ENCODE results near the gene SPTB.

SPTB gene

GRCh38 chr14:64748995-64749714 is 130.6 kb downstream of the SPTB start:
- no peak for DNase-seq (ENCODE audit: low read depth in 2 of 2)

GRCh38 chr14:64748521-64748920 is 131.2 kb downstream of the SPTB start:
- no peak for DNase-seq (ENCODE audit: low read depth in 2 of 2)

- DNase-seq (ENCODE audit: low read depth in 2 of 2): no peak
Measured at GRCh38 chr14:64747327-64747726, 132.4 kb downstream of the SPTB start.

DNA sequence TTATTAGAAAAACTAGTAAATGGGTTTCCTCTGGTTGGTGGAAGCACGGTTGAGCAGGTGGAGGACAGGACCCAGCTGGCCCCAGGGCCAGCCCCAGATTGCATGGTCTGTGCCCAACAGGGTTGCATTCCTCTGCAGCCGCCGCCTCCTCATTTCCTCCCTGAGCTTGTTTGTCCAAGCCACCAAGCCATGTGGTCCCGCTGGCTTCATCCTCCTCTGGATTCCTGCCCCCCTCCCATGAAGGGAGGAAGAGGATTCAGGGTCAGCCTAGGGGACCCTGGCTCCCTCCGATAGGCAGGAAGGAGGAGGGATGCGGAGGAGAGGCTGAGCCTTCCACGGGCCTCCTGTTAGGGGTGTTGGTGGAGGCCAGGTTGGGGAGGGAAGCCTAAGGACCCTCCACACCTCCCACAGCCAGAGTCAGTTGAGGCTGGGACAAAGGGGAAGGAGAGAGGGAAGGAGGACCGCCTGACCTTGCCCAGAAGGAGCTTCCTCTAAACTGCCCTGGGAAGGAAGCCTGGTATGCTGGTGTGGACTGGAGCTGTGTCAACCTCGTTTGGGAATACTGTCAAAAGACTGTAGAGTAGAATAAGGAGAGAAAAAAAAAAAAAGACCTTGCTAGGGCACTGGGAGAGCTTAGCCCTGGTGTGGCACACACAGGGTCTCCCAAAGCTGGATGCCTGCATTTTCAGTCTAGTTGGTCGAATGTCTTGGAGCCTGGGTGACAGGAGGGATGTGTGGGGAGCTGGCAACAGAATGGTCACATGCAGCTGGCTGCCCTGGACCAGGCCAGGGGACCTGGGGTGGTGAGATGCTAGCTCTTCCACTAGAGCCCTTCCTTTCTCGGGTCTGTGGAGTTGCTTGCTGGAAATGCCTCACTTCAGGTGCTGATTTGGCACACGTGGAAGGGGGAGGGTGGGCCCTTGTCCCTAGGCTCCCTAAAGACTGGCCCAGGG is 133.1 kb downstream of the SPTB start:
- DNase-seq (ENCODE audit: low read depth in 2 of 2): no peak

- DNase-seq (ENCODE audit: low read depth in 2 of 2): no peak
Measured at GRCh38 chr14:64745511-64746091, 134.1 kb downstream of the SPTB start.

DNA sequence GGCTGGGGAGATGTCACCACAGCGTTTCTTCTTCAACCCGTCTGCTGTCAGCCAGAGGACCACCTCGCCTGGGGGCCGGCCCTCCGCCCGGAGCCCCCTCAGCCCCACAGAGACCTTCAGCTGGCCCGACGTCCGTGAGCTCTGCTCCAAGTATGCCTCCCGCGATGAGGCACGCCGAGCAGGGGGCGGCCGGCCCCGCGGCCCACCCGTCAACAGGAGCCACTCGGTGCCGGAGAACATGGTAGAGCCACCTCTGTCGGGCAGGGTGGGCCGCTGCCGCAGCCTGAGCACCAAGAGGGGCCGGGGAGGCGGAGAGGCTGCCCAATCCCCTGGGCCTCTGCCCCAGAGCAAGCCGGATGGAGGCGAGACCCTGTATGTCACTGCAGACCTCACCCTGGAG is 136.6 kb downstream of the SPTB start:
- no peak for DNase-seq (ENCODE audit: low read depth in 2 of 2)

- no peak for DNase-seq (ENCODE audit: low read depth in 2 of 2)
Measured at GRCh38 chr14:64741961-64742360, 137.7 kb downstream of the SPTB start.

DNA sequence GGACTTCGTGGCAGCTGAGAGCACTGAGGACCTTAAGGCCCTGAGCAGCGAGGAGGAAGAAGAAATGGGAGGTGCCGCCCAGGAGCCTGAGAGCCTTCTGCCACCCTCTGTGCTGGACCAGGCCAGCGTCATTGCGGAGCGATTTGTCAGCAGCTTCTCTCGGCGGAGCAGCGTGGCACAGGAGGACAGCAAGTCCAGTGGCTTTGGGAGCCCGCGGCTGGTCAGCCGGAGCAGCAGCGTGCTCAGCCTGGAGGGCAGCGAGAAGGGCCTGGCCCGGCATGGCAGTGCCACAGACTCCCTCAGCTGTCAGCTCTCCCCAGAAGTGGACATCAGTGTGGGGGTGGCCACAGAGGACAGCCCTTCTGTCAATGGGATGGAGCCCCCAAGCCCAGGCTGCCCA is 138.5 kb downstream of the SPTB start:
- DNase-seq (ENCODE audit: low read depth in 2 of 2): no peak

GRCh38 chr14:64738281-64738804 is 141.4 kb downstream of the SPTB start:
- DNase-seq (ENCODE audit: low read depth in 2 of 2): no peak

- no peak for DNase-seq (ENCODE audit: low read depth in 2 of 2)
Measured at GRCh38 chr14:64737391-64738280, 142.1 kb downstream of the SPTB start.

GRCh38 chr14:64736271-64737169 is 143.2 kb downstream of the SPTB start:
- no peak for DNase-seq (ENCODE audit: low read depth in 2 of 2)

GRCh38 chr14:64734990-64735389 is 144.7 kb downstream of the SPTB start:
- DNase-seq (ENCODE audit: low read depth in 2 of 2): no peak

DNA sequence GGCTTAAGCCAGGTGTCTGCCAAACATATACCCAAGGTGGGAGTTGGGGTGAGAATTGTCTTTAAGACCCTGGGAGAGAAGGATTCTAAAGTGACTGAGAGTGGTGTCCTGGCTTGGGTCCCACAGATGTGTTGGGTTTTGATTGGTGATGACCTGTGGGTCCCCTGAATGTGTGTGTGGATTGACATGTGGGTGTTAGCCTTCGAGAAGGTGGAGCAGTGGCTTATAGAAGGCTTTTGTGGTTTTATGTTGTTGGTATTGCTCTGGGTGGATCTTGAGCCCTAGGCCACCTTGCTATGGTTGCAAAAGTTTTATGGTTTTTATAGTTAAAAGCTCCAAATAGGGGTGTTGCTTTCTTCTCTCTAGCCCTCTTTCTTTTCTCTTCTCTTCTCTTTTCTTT is 145.8 kb downstream of the SPTB start:
- no peak for DNase-seq (ENCODE audit: low read depth in 2 of 2)

GRCh38 chr14:64733321-64733720 is 146.4 kb downstream of the SPTB start:
- DNase-seq (ENCODE audit: low read depth in 2 of 2): no peak

DNA sequence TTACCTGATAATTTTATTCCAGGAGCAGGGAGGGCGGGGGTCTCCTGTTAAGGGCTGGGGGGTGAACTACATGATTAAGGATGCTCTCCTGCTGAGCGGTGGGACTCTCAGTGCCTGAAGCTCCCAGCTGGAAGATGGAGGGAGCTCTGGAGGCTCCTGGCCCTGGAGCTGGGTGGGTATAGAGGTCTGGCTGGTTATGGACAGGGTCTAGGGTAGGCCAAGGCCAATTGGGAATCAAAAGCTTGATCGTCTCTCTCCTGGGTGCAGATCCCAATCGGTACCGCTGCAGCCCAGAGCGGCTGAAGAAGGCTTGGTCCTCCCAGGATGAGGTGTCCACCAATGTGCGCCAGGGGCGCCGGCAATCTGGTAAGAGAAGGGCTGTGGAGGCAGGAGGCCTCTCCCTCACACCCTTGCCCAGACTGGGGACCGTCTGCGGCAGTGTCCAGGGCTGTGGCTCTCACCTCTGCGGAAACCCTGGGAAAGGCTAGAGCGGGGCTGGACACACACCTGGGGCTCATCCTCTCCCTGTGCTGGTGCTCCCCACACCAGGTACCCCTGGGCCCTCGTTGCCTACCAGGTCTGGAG is 147.1 kb downstream of the SPTB start:
- DNase-seq (ENCODE audit: low read depth in 2 of 2): no peak

DNA sequence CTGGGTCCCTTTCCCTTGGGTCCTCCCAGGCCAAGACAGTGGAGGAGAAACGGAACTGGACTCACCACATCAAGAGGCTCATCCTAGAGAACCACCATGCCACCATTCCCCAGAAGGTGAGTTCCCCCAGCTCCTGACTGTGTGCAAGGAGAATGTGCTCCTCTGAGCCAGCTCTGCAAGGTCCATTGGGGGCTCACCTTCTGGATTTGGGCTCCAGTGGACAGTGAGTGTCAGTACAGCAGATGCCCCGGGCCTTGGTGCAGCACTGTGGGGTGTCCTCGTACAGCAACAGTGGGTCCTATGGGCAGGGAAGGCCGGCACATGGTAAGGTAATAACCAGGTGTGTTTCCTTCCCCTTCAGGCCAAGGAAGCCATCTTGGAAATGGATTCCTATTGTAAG is 147.6 kb downstream of the SPTB start:
- DNase-seq (ENCODE audit: low read depth in 2 of 2): no peak

- no peak for DNase-seq (ENCODE audit: low read depth in 2 of 2)
Measured at GRCh38 chr14:64731141-64731581, 148.5 kb downstream of the SPTB start.

DNA sequence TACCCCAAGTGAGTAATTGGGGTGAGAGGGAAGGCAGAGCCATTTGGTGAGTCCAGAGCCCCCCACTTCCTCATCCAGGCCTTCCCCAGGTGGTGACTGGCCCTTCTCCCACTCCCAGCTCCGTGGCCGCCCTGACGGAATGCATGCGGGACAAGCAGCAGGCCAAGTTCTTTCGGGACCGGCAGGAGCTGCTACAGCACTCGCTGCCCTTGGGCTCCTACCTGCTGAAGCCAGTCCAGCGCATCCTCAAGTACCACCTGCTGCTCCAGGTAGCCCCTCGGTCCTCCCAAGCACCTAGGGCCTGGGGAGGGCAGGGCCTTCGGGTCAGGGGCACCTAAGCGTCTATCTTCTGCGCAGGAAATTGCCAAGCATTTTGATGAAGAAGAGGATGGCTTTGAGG is 149.0 kb downstream of the SPTB start:
- DNase-seq (ENCODE audit: low read depth in 2 of 2): no peak

DNA sequence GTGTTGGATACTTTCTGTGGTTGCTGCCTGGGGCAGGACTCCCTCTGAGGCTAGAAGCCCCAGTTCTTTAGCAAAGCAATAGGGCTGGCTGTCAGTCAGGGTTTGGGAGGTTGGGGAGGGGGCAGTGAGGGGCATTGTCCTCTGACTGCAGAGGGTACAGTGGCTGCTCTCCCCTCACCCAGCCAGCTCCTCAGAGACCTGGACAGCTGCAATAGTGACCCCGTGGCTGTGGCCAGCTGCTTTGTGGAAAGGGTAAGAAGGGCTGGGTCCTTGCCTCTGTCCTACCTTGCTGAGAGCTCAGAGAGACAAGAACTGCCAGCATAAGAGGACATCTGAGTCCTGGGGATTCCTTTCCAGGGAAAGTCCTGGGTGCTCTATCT is 149.7 kb downstream of the SPTB start:
- no peak for DNase-seq (ENCODE audit: low read depth in 2 of 2)
